Measurements from ENCODE around the gene MROH2B. TPM values are rescaled to one million over a fixed set of nuclear protein-coding genes. Genes with fewer than 3 reads are reported as not detected.

MROH2B gene
- total RNA-seq, 1 donor from 2014 or later = not detected

DNA sequence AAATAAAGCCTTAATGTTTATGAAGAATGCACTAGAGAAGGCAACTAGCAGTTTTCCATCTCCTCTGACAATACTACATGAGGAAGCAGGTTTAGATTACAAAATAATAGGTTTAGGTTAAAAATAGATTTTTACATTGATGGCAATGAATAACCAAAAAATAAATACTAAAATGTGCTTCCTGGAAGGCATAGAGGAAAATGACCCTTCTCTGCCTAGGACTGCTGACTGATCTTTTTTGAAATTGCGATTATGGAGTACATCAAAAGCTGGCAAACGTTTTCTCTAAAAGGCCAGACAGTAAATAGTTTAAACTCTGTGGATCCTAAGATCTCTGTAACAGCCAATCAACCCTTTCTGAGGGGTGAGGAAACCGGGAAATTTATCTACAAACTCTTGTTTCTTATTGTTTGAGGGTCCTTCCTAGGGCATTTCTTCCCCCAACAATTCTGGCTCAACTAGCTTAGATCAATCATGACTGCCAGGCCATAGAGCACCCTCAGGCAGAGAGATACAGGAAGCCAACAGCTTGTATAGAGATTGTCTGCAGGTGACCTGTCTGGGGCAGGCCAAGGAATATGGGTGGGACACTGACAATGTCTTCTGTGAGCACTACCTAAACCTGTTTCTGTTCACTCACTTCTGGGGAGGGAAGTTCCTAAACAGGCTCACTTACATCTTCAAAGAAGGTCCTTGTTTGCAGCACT is 67.3 kb downstream of the MROH2B start:
- DNase-seq = no peak
- no peak for ATAC-seq
- no peak overlapping the region for H3K27ac ChIP-seq
- TF ChIP-seq, protein P1, sequence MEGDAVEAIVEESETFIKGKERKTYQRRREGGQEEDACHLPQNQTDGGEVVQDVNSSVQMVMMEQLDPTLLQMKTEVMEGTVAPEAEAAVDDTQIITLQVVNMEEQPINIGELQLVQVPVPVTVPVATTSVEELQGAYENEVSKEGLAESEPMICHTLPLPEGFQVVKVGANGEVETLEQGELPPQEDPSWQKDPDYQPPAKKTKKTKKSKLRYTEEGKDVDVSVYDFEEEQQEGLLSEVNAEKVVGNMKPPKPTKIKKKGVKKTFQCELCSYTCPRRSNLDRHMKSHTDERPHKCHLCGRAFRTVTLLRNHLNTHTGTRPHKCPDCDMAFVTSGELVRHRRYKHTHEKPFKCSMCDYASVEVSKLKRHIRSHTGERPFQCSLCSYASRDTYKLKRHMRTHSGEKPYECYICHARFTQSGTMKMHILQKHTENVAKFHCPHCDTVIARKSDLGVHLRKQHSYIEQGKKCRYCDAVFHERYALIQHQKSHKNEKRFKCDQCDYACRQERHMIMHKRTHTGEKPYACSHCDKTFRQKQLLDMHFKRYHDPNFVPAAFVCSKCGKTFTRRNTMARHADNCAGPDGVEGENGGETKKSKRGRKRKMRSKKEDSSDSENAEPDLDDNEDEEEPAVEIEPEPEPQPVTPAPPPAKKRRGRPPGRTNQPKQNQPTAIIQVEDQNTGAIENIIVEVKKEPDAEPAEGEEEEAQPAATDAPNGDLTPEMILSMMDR (IDR thresholded peaks at IDR 0.05) = no peak
- H3K9me3 ChIP-seq = no peaks in the 10 kb centered on the region
- no peaks in the 10 kb centered on the region for H3K27me3 ChIP-seq
- H3K4me1 ChIP-seq = no peaks in the 10 kb centered on the region
- H3K36me3 ChIP-seq = no peaks in the 10 kb centered on the region
- H3K4me3 ChIP-seq = no peak overlapping the region
- intact Hi-C loops (cut with DNase I) = no loop called here

DNA sequence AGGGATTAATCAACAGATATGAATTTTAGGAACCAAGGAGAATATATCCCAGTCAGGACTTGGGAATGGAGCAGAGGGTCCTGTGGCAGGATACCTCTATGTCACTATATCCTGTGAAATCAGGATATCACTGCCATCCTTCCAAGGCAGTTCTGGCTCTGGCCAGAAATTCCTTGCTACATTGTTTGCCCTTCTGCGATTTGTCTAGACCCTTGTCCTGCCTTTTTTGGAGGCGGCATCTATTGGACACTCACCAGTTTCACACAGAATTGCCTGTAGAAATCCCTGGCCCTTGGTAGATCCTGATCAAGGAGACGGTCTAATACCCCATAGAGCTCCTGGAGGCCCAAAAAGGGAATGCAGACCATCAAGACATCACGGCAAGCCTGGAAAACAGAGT is 71.2 kb downstream of the MROH2B start:
- TF ChIP-seq, protein P1 (IDR thresholded peaks at IDR 0.05) = no peak
- Histone ChIP-seq H3K27me3 (no peaks in the 10 kb centered on the region), H3K4me3 (no peak overlapping the region), H3K36me3 (no peaks in the 10 kb centered on the region), H3K27ac (no peak overlapping the region), H3K9me3 (no peaks in the 10 kb centered on the region), H3K4me1 (no peaks in the 10 kb centered on the region)
- intact Hi-C loops (cut with DNase I) = no loop called here
- ATAC-seq (no peak), DNase-seq (no peak)

DNA sequence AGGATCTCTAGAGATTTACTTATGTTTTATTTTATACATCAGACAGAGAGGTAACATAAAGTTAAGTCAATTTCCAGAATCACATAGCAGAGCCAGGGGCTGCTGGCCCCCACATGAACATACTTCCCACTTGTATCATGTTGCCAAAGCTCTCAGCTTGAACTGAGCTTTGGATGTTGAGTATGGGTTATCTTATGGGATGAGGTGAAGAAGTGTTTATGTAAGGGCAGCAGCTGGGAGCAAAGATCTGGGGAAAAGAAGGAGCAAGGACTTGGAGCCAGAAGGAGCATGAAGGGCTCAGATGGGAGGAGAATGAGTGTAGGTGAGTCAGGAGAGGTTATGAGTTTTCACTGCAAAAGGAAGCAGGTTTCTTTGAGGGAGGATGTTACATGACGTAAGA is 72.0 kb downstream of the MROH2B start:
- Histone ChIP-seq H3K4me1 (no peaks in the 10 kb centered on the region), H3K4me3 (no peak overlapping the region), H3K27ac (no peak overlapping the region), H3K9me3 (no peaks in the 10 kb centered on the region), H3K27me3 (no peaks in the 10 kb centered on the region), H3K36me3 (no peaks in the 10 kb centered on the region)
- TF ChIP-seq, protein P1 (IDR thresholded peaks at IDR 0.05) = no peak
- ATAC-seq (no peak), DNase-seq (no peak)
- intact Hi-C loops (cut with DNase I) = no loop called here

DNA sequence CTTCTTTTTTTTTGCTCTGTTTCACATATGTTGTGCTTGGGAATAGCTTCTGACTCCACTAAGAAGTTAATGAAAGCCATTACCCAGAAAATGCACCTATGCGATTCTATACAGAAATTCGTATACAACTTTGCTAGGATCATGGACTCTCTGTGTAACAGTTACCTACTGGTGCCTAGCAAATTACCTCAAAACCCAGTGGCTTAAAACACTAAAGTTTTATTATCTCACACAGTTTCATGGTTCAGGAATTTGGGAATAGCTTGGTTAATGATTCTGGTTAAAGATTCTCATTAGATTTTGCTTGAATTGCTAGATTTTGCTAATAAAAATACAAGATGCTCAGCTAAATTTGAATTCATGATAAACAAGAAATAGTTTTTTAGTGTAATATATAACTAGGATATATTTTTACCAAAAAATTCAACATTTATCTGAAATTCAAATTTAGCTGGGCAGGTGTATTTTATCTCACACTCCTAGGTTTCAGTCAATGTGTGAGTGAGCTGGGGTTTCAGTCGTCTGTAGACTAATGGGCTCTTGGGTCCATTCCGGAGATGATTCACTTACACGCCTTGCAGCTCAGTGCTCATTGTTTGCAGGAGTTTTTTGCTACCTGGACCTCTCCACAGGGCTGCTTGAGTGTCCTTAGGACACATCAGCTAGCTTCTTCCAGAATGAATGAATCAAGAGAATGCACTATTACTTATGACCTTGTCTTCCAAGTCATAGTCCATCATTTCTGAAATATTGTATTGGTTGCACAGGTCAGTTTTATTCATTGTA is 75.1 kb downstream of the MROH2B start:
- peaks cover 6% of the 10 kb centered on the region for H3K4me1 ChIP-seq
- DNase-seq (no peak), ATAC-seq (no peak)
- intact Hi-C loops (cut with DNase I) = no loop called here
- no peak overlapping the region for H3K4me3 ChIP-seq
- H3K36me3 ChIP-seq = no peaks in the 10 kb centered on the region
- no peaks in the 10 kb centered on the region for H3K9me3 ChIP-seq
- H3K27me3 ChIP-seq = no peaks in the 10 kb centered on the region
- TF ChIP-seq, protein P1 (IDR thresholded peaks at IDR 0.05) = no peak
- H3K27ac ChIP-seq = no peak overlapping the region

DNA sequence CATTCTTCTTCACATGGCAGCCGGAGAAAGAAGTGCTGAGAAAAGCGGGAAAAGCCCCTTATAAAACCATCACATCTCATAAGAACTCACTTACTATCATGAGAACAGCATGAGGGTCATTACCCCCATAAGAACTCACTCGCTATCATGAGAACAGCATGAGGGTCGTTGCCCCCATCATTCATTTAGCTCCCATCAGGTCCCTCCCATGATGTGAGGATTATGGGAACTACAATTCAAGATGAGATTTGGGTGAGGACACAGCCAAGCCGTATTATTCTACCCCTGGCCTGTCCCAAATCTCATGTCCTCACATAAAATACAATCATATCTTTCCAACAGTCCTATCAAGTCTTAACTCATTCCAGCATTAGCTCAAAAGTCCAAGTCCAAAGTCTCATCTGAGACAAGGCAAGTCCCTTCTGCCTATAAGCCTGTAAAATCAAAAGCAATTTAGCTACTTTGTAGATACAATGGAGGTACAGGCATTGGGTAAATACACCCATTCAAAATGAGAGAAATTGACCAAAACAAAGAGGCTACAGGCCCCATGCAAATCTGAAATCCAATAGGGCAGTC is 79.1 kb downstream of the MROH2B start:
- DNase-seq (no peak), ATAC-seq (no peak)
- TF ChIP-seq, protein P1 (IDR thresholded peaks at IDR 0.05) = no peak
- H3K36me3 ChIP-seq = no peaks in the 10 kb centered on the region
- no peaks in the 10 kb centered on the region for H3K27me3 ChIP-seq
- H3K4me1 ChIP-seq = peaks cover 15% of the 10 kb centered on the region
- H3K27ac ChIP-seq = peak overlapping the region; percentile 75
- intact Hi-C loops (cut with DNase I) = no loop called here
- H3K9me3 ChIP-seq = no peaks in the 10 kb centered on the region
- H3K4me3 ChIP-seq = no peak overlapping the region

Measured in upper lobe of right lung (tissue), 1 donor.